HepG2 (cell line): ENCODE measurements around the gene NPHP4.

Source experiments
- CHD2 ChIP-seq: IDR thresholded peaks from 2 replicates; pipeline ENCODE4 v1.6.1; 2011; ENCODE audit warnings: low read depth, low read length, improper control_type of control experiment
- GTF2F1 ChIP-seq: fragments of 150-350 bp; IDR thresholded peaks from 2 replicates; pipeline ENCODE4 v1.6.1; 2014; ENCODE audit warnings: low read length
- KLF6 ChIP-seq: IDR thresholded peaks from 2 replicates; pipeline ENCODE4 v1.8.0; 2016; ENCODE audit warnings: missing biosample characterization, missing genetic modification reagents
- PAX8 ChIP-seq: sonication (generic); formaldehyde crosslinking; IDR thresholded peaks from 2 replicates; pipeline ENCODE4 v1.8.0; 2022; ENCODE audit warnings: mild to moderate bottlenecking, missing genetic modification reagents, borderline replicate concordance
- SMARCC2 ChIP-seq: fragments of 450-650 bp; IDR thresholded peaks from 2 replicates; pipeline ENCODE4 v1.6.1; 2017; ENCODE audit warnings: antibody characterized with exemption, mild to moderate bottlenecking
- TGIF2 ChIP-seq: IDR thresholded peaks from 2 replicates; pipeline ENCODE4 v1.6.1; 2016; ENCODE audit warnings: control low read depth, missing compliant biosample characterization
- ZBTB33 ChIP-seq: sonication (generic); formaldehyde crosslinking; IDR thresholded peaks from 2 replicates; pipeline ENCODE4 v1.4.0; 2020; ENCODE audit warnings: missing genetic modification reagents
- TF ChIP-seq, protein P1 (sequence below): sonication (generic); formaldehyde crosslinking; IDR thresholded peaks from 2 replicates; pipeline ENCODE4 v1.5.0; 2020; ENCODE audit warnings: mild to moderate bottlenecking, missing genetic modification reagents, moderate library complexity

DNA sequence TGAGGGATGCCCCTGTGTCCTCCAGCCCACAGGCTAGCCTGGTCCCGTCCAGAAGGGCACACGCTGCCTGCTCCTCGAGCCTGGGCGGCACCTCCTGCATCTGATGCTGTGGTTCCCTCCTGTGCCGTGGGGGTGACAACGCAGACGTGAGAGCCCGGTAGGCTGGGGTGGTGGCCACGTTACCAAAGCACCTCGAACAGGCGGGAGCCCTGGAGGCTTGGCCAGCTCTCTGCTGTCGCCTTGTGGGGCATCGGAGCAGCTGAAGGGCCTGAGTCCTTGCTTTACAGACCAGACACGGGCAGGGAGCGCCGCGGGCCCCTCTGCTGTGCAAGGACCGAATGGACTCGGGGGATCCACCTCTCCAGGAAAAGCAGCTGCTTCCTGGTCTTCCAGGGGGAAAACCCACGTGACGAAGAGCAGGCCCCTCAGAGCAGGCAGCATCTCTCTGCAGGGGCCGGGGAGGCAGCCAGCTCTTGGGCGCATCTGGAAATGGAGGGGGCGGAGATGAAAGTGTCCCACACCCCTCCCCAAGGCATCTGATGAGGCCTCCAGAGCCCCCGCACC lies 133.3 kb downstream of the NPHP4 start:
- TF ChIP-seq PAX8 (no peak), TGIF2 (CRISPR knock-in tag) (no peak), CHD2 (no peak), ZBTB33 (no peak), GTF2F1 (no peak), SMARCC2 (no peak), KLF6 (CRISPR knock-in tag) (no peak)
- TF ChIP-seq, protein P1, sequence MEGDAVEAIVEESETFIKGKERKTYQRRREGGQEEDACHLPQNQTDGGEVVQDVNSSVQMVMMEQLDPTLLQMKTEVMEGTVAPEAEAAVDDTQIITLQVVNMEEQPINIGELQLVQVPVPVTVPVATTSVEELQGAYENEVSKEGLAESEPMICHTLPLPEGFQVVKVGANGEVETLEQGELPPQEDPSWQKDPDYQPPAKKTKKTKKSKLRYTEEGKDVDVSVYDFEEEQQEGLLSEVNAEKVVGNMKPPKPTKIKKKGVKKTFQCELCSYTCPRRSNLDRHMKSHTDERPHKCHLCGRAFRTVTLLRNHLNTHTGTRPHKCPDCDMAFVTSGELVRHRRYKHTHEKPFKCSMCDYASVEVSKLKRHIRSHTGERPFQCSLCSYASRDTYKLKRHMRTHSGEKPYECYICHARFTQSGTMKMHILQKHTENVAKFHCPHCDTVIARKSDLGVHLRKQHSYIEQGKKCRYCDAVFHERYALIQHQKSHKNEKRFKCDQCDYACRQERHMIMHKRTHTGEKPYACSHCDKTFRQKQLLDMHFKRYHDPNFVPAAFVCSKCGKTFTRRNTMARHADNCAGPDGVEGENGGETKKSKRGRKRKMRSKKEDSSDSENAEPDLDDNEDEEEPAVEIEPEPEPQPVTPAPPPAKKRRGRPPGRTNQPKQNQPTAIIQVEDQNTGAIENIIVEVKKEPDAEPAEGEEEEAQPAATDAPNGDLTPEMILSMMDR (CRISPR knock-in tag), result no peak
